ENCODE data around the gene KIF11.
"Not testable (repeated sequence)": the region's sequence is repeated elsewhere in the genome, so short reads cannot be mapped to it uniquely, and the experiment has no call there.

KIF11 gene

GRCh38 chr10:92591550-92592022, 1.3 kb upstream of the KIF11 start:
- peak; percentile 90 for DNase-seq

GRCh38 chr10:92593619-92594588, 974 bp downstream of the KIF11 start:
- no peak for DNase-seq

GRCh38 chr10:92595505-92595904, 2.6 kb downstream of the KIF11 start:
- DNase-seq = no peak

- DNase-seq = no peak
Measured at GRCh38 chr10:92598321-92598720, 5.4 kb downstream of the KIF11 start.

- DNase-seq = no peak
Measured at GRCh38 chr10:92604841-92605240, 11.9 kb downstream of the KIF11 start.

GRCh38 chr10:92615515-92615914, 22.6 kb downstream of the KIF11 start:
- DNase-seq = no peak

GRCh38 chr10:92619368-92619767, 26.4 kb downstream of the KIF11 start:
- DNase-seq = no peak

GRCh38 chr10:92627845-92628480, 35.0 kb downstream of the KIF11 start:
- no peak for DNase-seq

GRCh38 chr10:92629945-92630344, 37.0 kb downstream of the KIF11 start:
- DNase-seq = no peak

- no peak for DNase-seq
Measured at GRCh38 chr10:92638037-92638436, 45.1 kb downstream of the KIF11 start.

- DNase-seq = no peak
Measured at GRCh38 chr10:92640107-92640506, 47.2 kb downstream of the KIF11 start.

- DNase-seq = no peak
Measured at GRCh38 chr10:92641492-92641891, 48.6 kb downstream of the KIF11 start.

- no peak for DNase-seq
Measured at GRCh38 chr10:92644921-92645320, 52.0 kb downstream of the KIF11 start.

- not testable (repeated sequence) for DNase-seq
Measured at GRCh38 chr10:92650864-92651263, 57.9 kb downstream of the KIF11 start.

GRCh38 chr10:92655426-92655825, 62.5 kb downstream of the KIF11 start:
- no peak for DNase-seq

- DNase-seq = no peak
Measured at GRCh38 chr10:92656266-92656961, 63.5 kb downstream of the KIF11 start.

GRCh38 chr10:92657024-92657423, 64.1 kb downstream of the KIF11 start:
- no peak for DNase-seq

- DNase-seq = no peak
Measured at GRCh38 chr10:92662848-92663247, 69.9 kb downstream of the KIF11 start.

- no peak for DNase-seq
Measured at GRCh38 chr10:92664322-92664721, 71.4 kb downstream of the KIF11 start.

- DNase-seq = no peak
Measured at GRCh38 chr10:92667078-92667477, 74.1 kb downstream of the KIF11 start.

- no peak for DNase-seq
Measured at GRCh38 chr10:92677708-92678107, 84.8 kb downstream of the KIF11 start.

GRCh38 chr10:92678206-92678605, 85.3 kb downstream of the KIF11 start:
- no peak for DNase-seq

GRCh38 chr10:92681306-92681834, 88.4 kb downstream of the KIF11 start:
- DNase-seq = no peak

All from NCI-H1436 (cell line).